Activated CD8-positive, alpha-beta memory T cell treated with anti-CD3 and anti-CD28 coated beads, Interleukin-2, amount 50 U/mL, for 4 hours (primary cell): ENCODE measurements around the gene YWHAB.
"Not testable (repeated sequence)": the region's sequence is repeated elsewhere in the genome, so short reads cannot be mapped to it uniquely, and the experiment has no call there.

Experiments
- DNase-seq: peaks from one replicate; pipeline ENCODE4 v3.0.0-alpha.2; 2020

Gene YWHAB

GRCh38 chr20:44885392-44886265 lies at the start of gene YWHAB:
TSS of gene YWHAB (plus strand) at chr20:44885705. CDS start at chr20:44901534, 15,829 bp downstream.
- DNase-seq = peak; percentile 98

- DNase-seq = no peak
Measured at GRCh38 chr20:44836601-44837120, 48.8 kb upstream of the YWHAB start.

- DNase-seq = no peak
Measured at GRCh38 chr20:44837946-44838345, 47.6 kb upstream of the YWHAB start.

GRCh38 chr20:44838521-44838920 lies 47.0 kb upstream of the YWHAB start:
- no peak for DNase-seq

GRCh38 chr20:44839481-44839880 lies 46.0 kb upstream of the YWHAB start:
- no peak for DNase-seq

- no peak for DNase-seq
Measured at GRCh38 chr20:44840826-44841225, 44.7 kb upstream of the YWHAB start.

GRCh38 chr20:44841955-44842354 lies 43.5 kb upstream of the YWHAB start:
- DNase-seq = no peak

GRCh38 chr20:44843876-44844275 lies 41.6 kb upstream of the YWHAB start:
- no peak for DNase-seq

GRCh38 chr20:44848254-44849015 lies 37.1 kb upstream of the YWHAB start:
- no peak for DNase-seq

- no peak for DNase-seq
Measured at GRCh38 chr20:44849703-44850102, 35.8 kb upstream of the YWHAB start.

- DNase-seq = no peak
Measured at GRCh38 chr20:44850272-44850671, 35.2 kb upstream of the YWHAB start.

- DNase-seq = no peak
Measured at GRCh38 chr20:44850837-44851236, 34.7 kb upstream of the YWHAB start.

GRCh38 chr20:44851545-44851944 lies 34.0 kb upstream of the YWHAB start:
- no peak for DNase-seq

- DNase-seq = no peak
Measured at GRCh38 chr20:44856442-44856841, 29.1 kb upstream of the YWHAB start.

- DNase-seq = no peak
Measured at GRCh38 chr20:44856856-44857448, 28.6 kb upstream of the YWHAB start.

- DNase-seq = no peak
Measured at GRCh38 chr20:44858606-44859360, 26.7 kb upstream of the YWHAB start.

- DNase-seq = no peak
Measured at GRCh38 chr20:44861531-44862006, 23.9 kb upstream of the YWHAB start.

- DNase-seq = no peak
Measured at GRCh38 chr20:44862286-44862685, 23.2 kb upstream of the YWHAB start.

- DNase-seq = not testable (repeated sequence)
Measured at GRCh38 chr20:44863365-44864084, 22.0 kb upstream of the YWHAB start.

- DNase-seq = not testable (repeated sequence)
Measured at GRCh38 chr20:44864493-44864892, 21.0 kb upstream of the YWHAB start.

GRCh38 chr20:44866703-44867335 lies 18.7 kb upstream of the YWHAB start:
- DNase-seq = no peak
